ENCODE measurements around the gene NGLY1. TPM values are rescaled to one million over a fixed set of nuclear protein-coding genes. Genes with fewer than 3 reads are reported as not detected.

Gene NGLY1
- total RNA-seq, 6 donors from 2014 or later = 17.8 to 58.1 (median 32.5) TPM

DNA sequence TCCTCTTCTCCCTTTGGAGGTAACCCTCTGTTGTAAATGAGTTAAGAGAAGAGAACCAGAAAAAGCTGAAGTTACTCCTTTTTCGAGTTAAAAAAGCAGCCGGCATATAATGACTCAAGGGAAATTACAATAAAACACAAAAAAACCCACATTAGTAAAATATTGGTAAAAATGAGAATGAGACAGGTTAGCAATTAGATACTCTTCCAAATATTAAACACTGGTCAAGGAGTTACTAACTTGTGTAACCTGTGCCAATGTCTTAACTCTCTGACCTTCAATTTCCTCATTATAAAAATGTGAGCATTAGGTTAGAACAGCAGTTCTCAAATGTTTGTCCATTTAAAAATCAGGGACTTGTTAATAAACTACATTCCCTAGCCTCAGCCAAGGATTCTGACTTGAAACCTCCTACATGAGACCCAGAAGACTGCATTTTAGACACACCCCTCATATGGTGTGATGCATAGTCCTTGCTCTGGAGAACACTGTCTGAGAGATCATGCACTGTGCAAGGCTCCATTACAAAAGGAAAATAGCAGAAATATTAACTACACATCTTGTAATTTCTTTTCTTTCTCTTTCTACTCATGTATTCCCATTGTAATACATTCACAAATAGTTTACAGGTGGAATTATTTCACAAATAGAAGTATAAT is 75.8 kb downstream of the NGLY1 start:
- no peaks in the 10 kb centered on the region for H3K4me1 ChIP-seq
- no peaks in the 10 kb centered on the region for H3K27me3 ChIP-seq
- TF ChIP-seq POLR2AphosphoS5 (IDR thresholded peaks at IDR 0.05) (no peak), EP300 (IDR thresholded peaks at IDR 0.05) (no peak), CTCF (IDR thresholded peaks at IDR 0.05) (no peak), POLR2A (IDR thresholded peaks at IDR 0.05) (no peak)
- no peaks in the 10 kb centered on the region for H3K36me3 ChIP-seq
- H3K27ac ChIP-seq = no peak overlapping the region
- no peak overlapping the region for H3K4me3 ChIP-seq
- DNase-seq (no peak), ATAC-seq (ENCODE audit: low FRiP score in 2 of 2) (no peak)
- WGBS, 2 donors = 83 to 98% methylated on average over 2 of the region's 2 CpGs
- H3K9me3 ChIP-seq = no peaks in the 10 kb centered on the region

GRCh38 chr3:25706213-25706612 is 77.0 kb downstream of the NGLY1 start:
- WGBS, 2 donors = 84 to 90% methylated on average over 4 of the region's 4 CpGs
- no peaks in the 10 kb centered on the region for H3K4me1 ChIP-seq
- no peaks in the 10 kb centered on the region for H3K9me3 ChIP-seq
- ATAC-seq (ENCODE audit: low FRiP score in 2 of 2) (no peak), DNase-seq (no peak)
- TF ChIP-seq POLR2A (IDR thresholded peaks at IDR 0.05) (no peak), CTCF (IDR thresholded peaks at IDR 0.05) (no peak), POLR2AphosphoS5 (IDR thresholded peaks at IDR 0.05) (no peak), EP300 (IDR thresholded peaks at IDR 0.05) (no peak)
- no peaks in the 10 kb centered on the region for H3K27me3 ChIP-seq
- H3K27ac ChIP-seq = no peak overlapping the region
- no peaks in the 10 kb centered on the region for H3K36me3 ChIP-seq
- H3K4me3 ChIP-seq = no peak overlapping the region

DNA sequence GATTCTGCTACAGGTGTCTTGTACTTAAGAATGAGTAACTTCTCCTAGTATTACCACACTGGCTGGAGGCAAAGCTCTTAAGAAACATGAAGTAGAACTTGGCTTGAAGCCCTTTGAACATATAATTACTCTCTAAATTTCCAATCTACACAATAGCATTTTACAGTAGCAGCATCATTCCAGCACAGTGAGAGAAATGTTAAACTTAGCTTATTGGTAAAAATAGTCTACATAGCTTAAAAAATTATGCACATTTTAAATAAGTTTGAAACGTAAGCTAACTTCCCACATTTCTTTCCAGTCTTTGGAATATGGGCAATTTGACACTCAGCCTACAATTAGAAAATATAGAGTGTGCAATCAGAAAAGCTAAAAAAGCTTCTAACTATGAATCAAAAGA is 85.7 kb downstream of the NGLY1 start:
- WGBS, 2 donors = 62 to 63% methylated on average over 1 of the region's 1 CpG
- no peaks in the 10 kb centered on the region for H3K36me3 ChIP-seq
- no peak for TF ChIP-seq CTCF (IDR thresholded peaks at IDR 0.05)
- TF ChIP-seq EP300 (IDR thresholded peaks at IDR 0.05) = no peak
- no peak for TF ChIP-seq POLR2A (IDR thresholded peaks at IDR 0.05)
- no peak for TF ChIP-seq POLR2AphosphoS5 (IDR thresholded peaks at IDR 0.05)
- no peaks in the 10 kb centered on the region for H3K4me1 ChIP-seq
- no peaks in the 10 kb centered on the region for H3K27me3 ChIP-seq
- H3K9me3 ChIP-seq = no peaks in the 10 kb centered on the region
- no peak for ATAC-seq (ENCODE audit: low FRiP score in 2 of 2)
- no peak for DNase-seq
- no peak overlapping the region for H3K4me3 ChIP-seq
- H3K27ac ChIP-seq = no peak overlapping the region

DNA sequence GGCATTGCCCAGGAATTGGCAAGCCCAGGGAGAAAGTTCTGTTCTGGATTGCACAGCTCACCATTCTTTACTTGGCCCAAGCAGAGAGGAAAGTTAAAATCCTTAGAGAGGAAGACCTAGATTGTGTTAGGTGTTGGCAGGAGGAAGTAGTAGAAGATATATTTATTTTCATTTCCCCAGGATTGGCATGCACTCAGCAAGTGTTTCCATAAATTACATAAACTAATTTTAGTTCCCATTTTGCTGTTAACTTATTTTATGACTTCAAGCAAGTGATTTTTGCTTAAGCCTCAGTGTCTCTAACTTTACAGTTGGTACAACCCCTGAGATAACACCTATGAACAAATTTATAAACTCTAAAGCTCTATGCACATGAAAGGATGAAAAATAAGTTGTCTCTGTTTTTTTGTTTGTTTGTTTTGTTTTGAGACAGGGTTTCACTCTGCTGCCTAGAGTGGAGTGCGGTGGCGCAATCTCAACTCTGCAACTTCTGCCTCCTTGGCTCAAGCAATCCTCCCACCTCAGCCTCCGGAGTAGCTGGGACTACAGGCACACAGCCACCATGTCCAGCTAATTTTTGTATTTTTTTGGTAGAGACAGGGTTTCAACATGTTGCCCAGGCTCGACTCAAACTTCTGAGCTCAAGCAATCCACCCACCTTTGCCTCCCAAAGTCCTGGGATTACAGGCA is 87.4 kb downstream of the NGLY1 start:
- no peaks in the 10 kb centered on the region for H3K9me3 ChIP-seq
- peak in 1 of 2 donors; percentile 25 for DNase-seq
- WGBS, 2 donors = 77 to 85% methylated on average over 4 of the region's 4 CpGs

More for the DNA sequence above, 87.4 kb downstream of the NGLY1 start:
- no peaks in the 10 kb centered on the region for H3K36me3 ChIP-seq
- H3K4me1 ChIP-seq = no peaks in the 10 kb centered on the region
- no peak overlapping the region for H3K27ac ChIP-seq
- H3K4me3 ChIP-seq = no peak overlapping the region
- no peaks in the 10 kb centered on the region for H3K27me3 ChIP-seq
- TF ChIP-seq CTCF (IDR thresholded peaks at IDR 0.05) (no peak), EP300 (IDR thresholded peaks at IDR 0.05) (no peak), POLR2AphosphoS5 (IDR thresholded peaks at IDR 0.05) (no peak), POLR2A (IDR thresholded peaks at IDR 0.05) (no peak)
- peak in 1 of 2 donors; percentile 58 for ATAC-seq (ENCODE audit: low FRiP score in 2 of 2)

All from upper lobe of left lung (tissue), 6 donors.